Karpas-422 (cell line): Measurements from ENCODE around the gene DPP6. TPM values are rescaled to one million over a fixed set of nuclear protein-coding genes. Genes with fewer than 3 reads are reported as not detected.

Experiments
- DNase-seq: peaks from one replicate; pipeline ENCODE4 v3.0.0-alpha.2; 2015
- H2AFZ ChIP-seq: fragments of 200-600 bp; sonication (generic); 2 replicates; pipeline ENCODE4 v1.6.1; 2014; ENCODE audit warnings: antibody characterized with exemption, low read length, mixed read lengths
- H3K27ac ChIP-seq: fragments of 200-600 bp; sonication (generic); 2 replicates; pipeline ENCODE4 v1.5.1; 2014; ENCODE audit warnings: mild to moderate bottlenecking, low read length, moderate library complexity
- H3K27me3 ChIP-seq: fragments of 200-600 bp; sonication (generic); 2 replicates; pipeline ENCODE4 v1.6.1; 2014; ENCODE audit warnings: low read length, mixed read lengths
- H3K36me3 ChIP-seq: fragments of 200-600 bp; sonication (generic); 2 replicates; pipeline ENCODE4 v1.6.1; 2014; ENCODE audit warnings: low read length, mixed read lengths; ENCODE audit not compliant: insufficient read depth
- H3K4me1 ChIP-seq: fragments of 200-600 bp; sonication (generic); 2 replicates; pipeline ENCODE4 v1.6.1; 2014; ENCODE audit warnings: mild to moderate bottlenecking, low read length, mixed read lengths
- H3K4me2 ChIP-seq: fragments of 200-600 bp; sonication (generic); 2 replicates; pipeline ENCODE4 v1.6.1; 2014; ENCODE audit warnings: low read length, low read depth, mild to moderate bottlenecking; ENCODE audit not compliant: poor library complexity, severe bottlenecking
- H3K4me3 ChIP-seq: fragments of 200-600 bp; sonication (generic); 2 replicates; pipeline ENCODE4 v1.5.1; 2014; ENCODE audit warnings: mild to moderate bottlenecking, antibody characterized with exemption, low read length, mixed read lengths
- H3K79me2 ChIP-seq: fragments of 200-600 bp; sonication (generic); 2 replicates; pipeline ENCODE4 v1.6.1; 2014; ENCODE audit warnings: mild to moderate bottlenecking, low read length, mixed read lengths
- H3K9ac ChIP-seq: fragments of 200-600 bp; sonication (generic); 2 replicates; pipeline ENCODE4 v1.6.0; 2014; ENCODE audit warnings: low read length
- H3K9me2 ChIP-seq: fragments of 200-600 bp; sonication (generic), shearing (Covaris generic); replicated peaks from 2 replicates; pipeline ENCODE4 v1.6.0; 2014; ENCODE audit warnings: mild to moderate bottlenecking, low read length, moderate library complexity; ENCODE audit not compliant: insufficient read depth
- H3K9me3 ChIP-seq: fragments of 300-700, 200-600 bp; sonication (generic); 2 replicates; pipeline ENCODE4 v1.6.1; 2014; ENCODE audit warnings: low read length, mixed read lengths
- H4K20me1 ChIP-seq: fragments of 200-600 bp; sonication (generic); 2 replicates; pipeline ENCODE4 v1.6.1; 2014; ENCODE audit warnings: mild to moderate bottlenecking, antibody characterized with exemption, low read length, low read depth; ENCODE audit not compliant: insufficient read depth
- total RNA-seq: library from RNA; depleted of rRNA; stranded (reverse); fragments of >200 nt; shearing (Covaris generic); gene quantifications from 2 replicates; pipeline ENCODE4 v1.2.3, GENCODE V29; 2014; ENCODE audit warnings: low replicate concordance

DPP6 gene
- total RNA-seq, 1 experiment from 2014 or later: not detected

DNA sequence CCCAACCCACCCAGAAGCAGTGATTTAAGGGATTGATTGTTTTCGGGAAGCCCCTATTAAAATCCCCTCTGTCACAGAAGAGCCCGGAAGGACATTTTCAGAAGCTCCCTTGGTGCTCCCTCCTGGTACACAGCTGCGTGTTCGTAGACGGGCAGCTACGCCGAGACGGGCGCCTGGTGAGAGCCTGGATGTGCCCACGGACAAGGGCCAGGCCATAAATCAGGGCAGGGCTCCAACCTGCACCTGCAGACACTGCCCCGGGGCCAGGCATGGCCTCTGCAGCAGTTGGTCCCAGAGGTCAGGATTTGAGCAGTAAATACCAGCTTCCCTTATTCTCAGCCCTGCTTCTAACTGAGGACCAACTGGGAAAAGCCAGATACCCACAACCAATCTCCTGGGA is 843.9 kb downstream of the DPP6 start:
- no peaks in the 10 kb centered on the region for H3K9me2 ChIP-seq
- no peak for DNase-seq
- no peak overlapping the region for H3K27ac ChIP-seq
- no peaks in the 10 kb centered on the region for H3K36me3 ChIP-seq
- H3K4me1 ChIP-seq: no peaks in the 10 kb centered on the region
- no peak overlapping the region for H3K4me2 ChIP-seq
- no peak overlapping the region for H2AFZ ChIP-seq
- no peaks in the 10 kb centered on the region for H4K20me1 ChIP-seq
- no peak overlapping the region for H3K9ac ChIP-seq
- no peaks in the 10 kb centered on the region for H3K27me3 ChIP-seq
- no peaks in the 10 kb centered on the region for H3K79me2 ChIP-seq
- H3K4me3 ChIP-seq: no peak overlapping the region
- H3K9me3 ChIP-seq: no peaks in the 10 kb centered on the region

DNA sequence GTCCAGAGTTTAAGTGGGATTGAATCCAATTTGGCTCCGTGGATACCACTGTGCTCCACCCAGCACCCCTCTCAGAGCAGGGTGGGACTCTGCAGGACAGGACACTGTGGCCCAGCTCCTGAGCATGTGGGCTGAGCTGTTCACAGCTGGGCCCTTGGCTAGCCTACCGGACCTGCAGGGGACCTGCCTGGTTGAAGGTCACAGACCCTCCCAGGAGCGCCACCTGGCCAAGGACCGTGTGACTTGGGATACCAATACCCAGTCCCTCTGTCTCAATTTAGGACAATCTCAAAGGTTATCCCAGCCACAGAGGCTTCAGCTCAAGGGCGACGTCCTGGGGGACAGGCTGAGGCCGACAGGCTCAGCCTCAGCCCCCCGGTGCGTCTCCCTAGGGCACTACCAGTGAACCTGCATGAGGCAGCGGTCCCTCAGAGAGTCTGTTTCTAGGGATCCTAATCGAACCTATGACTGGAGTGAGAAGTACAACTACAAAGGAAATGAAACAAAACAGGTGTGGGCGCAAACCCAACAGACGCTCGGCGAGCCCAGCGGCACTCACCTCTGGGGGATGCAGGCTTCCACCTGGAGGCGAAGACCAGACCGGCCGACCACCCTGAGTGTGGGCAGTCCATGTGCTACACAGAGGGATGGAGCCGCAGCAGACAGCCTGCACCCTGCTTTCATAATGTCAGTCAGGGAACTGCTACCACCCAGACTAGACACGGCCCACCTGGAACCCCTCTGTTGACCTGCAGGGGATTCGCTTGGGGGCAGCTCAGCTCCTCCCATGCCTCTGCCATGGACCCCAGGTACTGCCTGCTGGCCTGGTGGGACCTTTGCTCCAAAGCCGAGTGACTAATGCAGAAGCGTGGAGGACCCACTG is 847.0 kb downstream of the DPP6 start:
- Histone ChIP-seq H3K79me2 (no peaks in the 10 kb centered on the region), H3K4me2 (no peak overlapping the region), H3K9me2 (no peaks in the 10 kb centered on the region), H3K36me3 (no peaks in the 10 kb centered on the region), H3K9ac (no peak overlapping the region), H3K27ac (no peak overlapping the region), H3K9me3 (no peaks in the 10 kb centered on the region), H4K20me1 (no peaks in the 10 kb centered on the region), H2AFZ (no peak overlapping the region), H3K4me3 (no peak overlapping the region), H3K4me1 (no peaks in the 10 kb centered on the region), H3K27me3 (no peaks in the 10 kb centered on the region)
- no peak for DNase-seq

DNA sequence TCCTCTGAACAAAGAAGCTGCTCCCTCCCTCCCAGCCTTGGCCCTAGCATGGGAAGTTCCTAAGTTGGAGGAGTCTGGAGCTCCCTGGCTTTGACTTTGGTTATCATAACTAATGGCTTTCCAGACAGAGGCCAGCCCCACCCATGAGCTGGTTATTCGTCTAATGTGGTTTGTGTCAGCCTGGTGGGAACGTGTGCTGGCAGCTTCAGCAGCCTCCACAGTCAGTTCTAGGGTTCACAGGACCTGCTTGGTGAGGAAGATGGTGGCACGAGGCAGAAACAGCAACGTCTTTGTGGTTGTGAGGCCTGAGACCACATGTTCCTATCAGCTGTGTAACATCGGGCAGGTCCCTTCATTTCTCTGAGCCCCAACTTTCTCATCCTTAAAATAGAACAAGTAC is 847.7 kb downstream of the DPP6 start:
- H3K4me3 ChIP-seq: no peak overlapping the region
- H4K20me1 ChIP-seq: no peaks in the 10 kb centered on the region
- no peaks in the 10 kb centered on the region for H3K27me3 ChIP-seq
- no peak for DNase-seq
- no peaks in the 10 kb centered on the region for H3K36me3 ChIP-seq
- H3K9ac ChIP-seq: no peak overlapping the region
- no peaks in the 10 kb centered on the region for H3K9me3 ChIP-seq
- H3K4me2 ChIP-seq: no peak overlapping the region
- H2AFZ ChIP-seq: no peak overlapping the region
- no peak overlapping the region for H3K27ac ChIP-seq
- no peaks in the 10 kb centered on the region for H3K4me1 ChIP-seq
- no peaks in the 10 kb centered on the region for H3K9me2 ChIP-seq
- no peaks in the 10 kb centered on the region for H3K79me2 ChIP-seq

DNA sequence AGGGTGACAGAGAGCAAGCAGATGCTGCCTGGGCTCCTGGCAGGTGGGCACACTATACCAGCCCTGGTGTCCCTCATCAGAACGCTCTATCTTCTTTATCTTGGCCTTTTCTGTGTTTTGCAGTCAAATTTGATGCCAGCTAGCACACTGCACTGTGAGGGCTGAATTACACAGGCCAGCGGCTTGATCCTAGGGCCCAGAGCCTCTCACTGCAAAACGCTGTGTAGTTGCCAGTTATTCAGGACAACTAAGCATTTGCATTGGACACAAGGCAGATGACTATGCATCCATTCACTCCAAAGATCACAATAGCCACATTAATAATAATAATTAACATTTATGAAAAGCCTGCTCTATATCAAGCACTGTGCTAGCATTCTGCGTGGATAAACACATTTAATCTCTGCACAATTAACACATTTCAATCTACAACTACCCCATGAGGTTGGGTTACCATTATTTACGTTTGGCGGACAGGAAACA is 850.4 kb downstream of the DPP6 start:
- no peaks in the 10 kb centered on the region for H3K9me3 ChIP-seq
- H3K36me3 ChIP-seq: no peaks in the 10 kb centered on the region
- DNase-seq: no peak
- no peak overlapping the region for H3K4me2 ChIP-seq
- no peaks in the 10 kb centered on the region for H3K79me2 ChIP-seq
- no peaks in the 10 kb centered on the region for H3K4me1 ChIP-seq
- H3K27me3 ChIP-seq: no peaks in the 10 kb centered on the region
- no peak overlapping the region for H3K9ac ChIP-seq
- no peak overlapping the region for H3K4me3 ChIP-seq
- H4K20me1 ChIP-seq: no peaks in the 10 kb centered on the region
- H2AFZ ChIP-seq: no peak overlapping the region
- H3K9me2 ChIP-seq: no peaks in the 10 kb centered on the region
- no peak overlapping the region for H3K27ac ChIP-seq

DNA sequence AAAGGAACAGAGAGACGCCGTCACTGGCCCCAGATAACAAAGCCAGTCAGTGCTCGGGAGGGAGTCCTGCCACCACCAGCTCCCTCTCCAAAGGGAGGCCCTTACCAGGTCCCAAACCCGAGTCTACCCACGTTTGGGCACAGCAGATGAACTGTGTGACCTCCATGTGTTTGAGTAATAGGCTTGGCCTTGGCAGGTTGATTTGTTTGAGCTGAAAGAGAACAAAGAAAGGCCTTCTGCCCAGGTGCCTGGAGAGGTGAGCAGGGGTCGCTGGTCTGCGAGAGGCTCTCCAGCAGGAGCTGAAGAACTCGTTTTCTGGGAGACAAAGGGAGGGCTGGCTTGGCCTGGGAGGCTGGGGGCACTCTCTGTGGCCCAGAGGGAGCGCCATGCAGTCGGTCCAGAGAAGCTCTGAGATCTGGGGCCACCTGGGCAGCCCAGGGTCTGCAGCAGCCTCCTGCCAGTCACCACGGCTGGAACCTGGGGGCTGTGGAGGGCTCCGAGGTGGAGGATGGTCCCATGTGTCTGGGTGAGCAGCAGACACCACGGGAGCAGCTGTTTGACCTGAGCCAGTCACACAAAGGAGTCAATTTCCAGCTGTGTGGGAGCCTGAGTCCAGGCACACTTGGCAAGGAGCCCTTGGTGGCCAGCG is 851.0 kb downstream of the DPP6 start:
- H3K9ac ChIP-seq: no peak overlapping the region
- no peaks in the 10 kb centered on the region for H3K79me2 ChIP-seq
- no peaks in the 10 kb centered on the region for H3K4me1 ChIP-seq
- H3K27me3 ChIP-seq: no peaks in the 10 kb centered on the region
- no peaks in the 10 kb centered on the region for H4K20me1 ChIP-seq
- no peaks in the 10 kb centered on the region for H3K9me3 ChIP-seq
- no peak for DNase-seq
- H3K4me2 ChIP-seq: no peak overlapping the region
- no peak overlapping the region for H3K4me3 ChIP-seq
- no peaks in the 10 kb centered on the region for H3K9me2 ChIP-seq
- no peak overlapping the region for H3K27ac ChIP-seq
- no peaks in the 10 kb centered on the region for H3K36me3 ChIP-seq
- no peak overlapping the region for H2AFZ ChIP-seq

DNA sequence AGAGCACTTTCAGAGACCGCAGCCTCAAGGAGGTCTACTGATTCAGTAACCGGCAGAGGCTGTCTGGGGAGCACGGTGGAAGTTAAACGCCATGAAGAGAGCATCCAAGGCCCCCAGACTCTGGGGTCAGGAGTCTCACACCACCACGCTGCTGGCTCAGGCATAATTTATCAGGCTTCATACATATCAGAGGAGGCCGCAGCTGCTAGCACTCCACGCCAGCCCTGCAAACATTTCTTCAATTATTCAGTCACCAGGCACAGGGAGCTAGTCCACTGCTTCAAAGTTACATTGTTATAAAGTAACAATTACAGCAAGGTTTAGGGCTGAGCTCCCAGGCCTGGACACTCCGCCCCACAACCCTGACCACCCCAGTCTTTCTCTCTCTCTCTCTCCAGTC is 852.9 kb downstream of the DPP6 start:
- Histone ChIP-seq H3K4me3 (no peak overlapping the region), H3K4me1 (no peaks in the 10 kb centered on the region), H3K79me2 (no peaks in the 10 kb centered on the region), H2AFZ (no peak overlapping the region), H3K9ac (no peak overlapping the region), H4K20me1 (no peaks in the 10 kb centered on the region), H3K36me3 (no peaks in the 10 kb centered on the region), H3K4me2 (no peak overlapping the region), H3K27me3 (no peaks in the 10 kb centered on the region), H3K9me3 (no peaks in the 10 kb centered on the region), H3K27ac (no peak overlapping the region), H3K9me2 (no peaks in the 10 kb centered on the region)
- no peak for DNase-seq

DNA sequence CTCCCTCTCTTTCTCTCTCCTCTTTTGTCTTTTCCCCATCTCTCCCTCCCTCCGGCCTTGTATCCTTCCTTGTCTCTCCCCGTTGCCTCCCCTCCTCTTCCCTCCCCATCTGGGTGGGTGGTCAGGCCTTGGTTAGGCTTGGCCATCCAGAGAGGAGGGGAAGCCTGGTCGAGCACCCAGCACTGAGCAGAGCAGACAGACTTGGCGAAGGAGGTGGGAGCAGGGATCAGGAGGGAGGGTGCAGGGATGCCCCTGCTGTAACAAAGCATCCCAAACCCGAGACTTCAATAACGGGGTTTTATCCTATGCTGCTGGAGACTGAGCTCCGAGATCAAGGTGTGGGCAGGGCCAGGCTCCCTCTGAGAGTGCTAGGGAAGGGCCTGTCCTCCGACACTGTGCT is 853.4 kb downstream of the DPP6 start:
- Histone ChIP-seq H3K27ac (no peak overlapping the region), H3K4me2 (no peak overlapping the region), H3K79me2 (no peaks in the 10 kb centered on the region), H3K4me3 (no peak overlapping the region), H3K27me3 (no peaks in the 10 kb centered on the region), H3K36me3 (no peaks in the 10 kb centered on the region), H4K20me1 (no peaks in the 10 kb centered on the region), H3K9me3 (no peaks in the 10 kb centered on the region), H3K9me2 (no peaks in the 10 kb centered on the region), H3K4me1 (no peaks in the 10 kb centered on the region), H3K9ac (no peak overlapping the region), H2AFZ (no peak overlapping the region)
- no peak for DNase-seq

DNA sequence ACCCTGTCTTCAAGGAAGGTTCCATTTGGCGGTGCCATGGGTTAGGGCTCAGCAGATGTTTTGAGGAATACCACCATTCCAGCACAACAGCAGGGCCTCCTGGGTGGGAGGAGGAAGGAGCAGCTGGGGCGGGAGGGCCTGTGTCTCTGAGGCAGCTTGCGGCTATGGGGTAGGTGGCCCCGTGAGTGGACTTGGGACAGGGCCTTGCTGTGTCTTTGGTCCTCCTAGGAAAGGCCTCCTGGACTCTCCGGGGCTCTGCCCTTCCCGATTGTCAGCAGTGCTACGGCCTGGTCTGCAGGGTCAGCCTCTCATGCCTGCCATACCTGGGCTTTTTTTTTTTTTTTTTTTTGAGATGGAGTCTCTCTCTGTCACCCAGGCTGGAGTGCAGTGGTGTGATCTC is 854.0 kb downstream of the DPP6 start:
- no peak overlapping the region for H3K4me3 ChIP-seq
- H2AFZ ChIP-seq: no peak overlapping the region
- H3K4me1 ChIP-seq: no peaks in the 10 kb centered on the region
- no peaks in the 10 kb centered on the region for H3K27me3 ChIP-seq
- no peaks in the 10 kb centered on the region for H3K9me3 ChIP-seq
- no peaks in the 10 kb centered on the region for H4K20me1 ChIP-seq
- H3K27ac ChIP-seq: no peak overlapping the region
- no peak overlapping the region for H3K9ac ChIP-seq
- no peak for DNase-seq
- H3K36me3 ChIP-seq: no peaks in the 10 kb centered on the region
- no peaks in the 10 kb centered on the region for H3K79me2 ChIP-seq
- H3K4me2 ChIP-seq: no peak overlapping the region
- no peaks in the 10 kb centered on the region for H3K9me2 ChIP-seq
